ENCODE results near the gene SLC25A13.

GRCh38 chr7:96330193-96330592 lies 8.3 kb upstream of the SLC25A13 start:
- TF ChIP-seq TAF1 (IDR thresholded peaks at IDR 0.05; ENCODE audit: borderline replicate concordance, insufficient read depth, low read length): no peak
- TF ChIP-seq POLR2AphosphoS5 (IDR thresholded peaks at IDR 0.05; ENCODE audit: low read depth, low read length): no peak
- TF ChIP-seq REST (IDR thresholded peaks at IDR 0.05; ENCODE audit: insufficient read depth in 1 of 2, low read depth in 2 of 2, low read length in 2 of 2): no peak
- no peak for TF ChIP-seq SIN3A (IDR thresholded peaks at IDR 0.05; ENCODE audit: borderline replicate concordance, insufficient read depth, low read length)
- TF ChIP-seq FOXP2 (optimal IDR thresholded peaks at IDR 0.05; ENCODE audit: borderline replicate concordance, extremely low read depth, extremely low read length, insufficient read depth): no peak

All from PFSK-1 (cell line).